Central memory CD4-positive, alpha-beta T cell (primary cell): ENCODE results near the gene PRPF19.
"Not testable (repeated sequence)": the region's sequence is repeated elsewhere in the genome, so short reads cannot be mapped to it uniquely, and the experiment has no call there.

Experiments used
- DNase-seq: peaks from one replicate; pipeline ENCODE4 v3.0.0; 2022

Gene PRPF19

GRCh38 chr11:60922906-60923305 is 16.5 kb upstream of the PRPF19 start:
- no peak for DNase-seq

GRCh38 chr11:60921777-60922335 is 15.5 kb upstream of the PRPF19 start:
- DNase-seq: no peak

- DNase-seq: no peak
Observed at GRCh38 chr11:60921259-60921658, 14.9 kb upstream of the PRPF19 start.

GRCh38 chr11:60919956-60920355 is 13.6 kb upstream of the PRPF19 start:
- no peak for DNase-seq

GRCh38 chr11:60919320-60919719 is 12.9 kb upstream of the PRPF19 start:
- DNase-seq: no peak

- DNase-seq: no peak
Observed at GRCh38 chr11:60918939-60919265, 12.5 kb upstream of the PRPF19 start.

- DNase-seq: no peak
Observed at GRCh38 chr11:60918251-60918938, 12.0 kb upstream of the PRPF19 start.

GRCh38 chr11:60917267-60917666 is 10.9 kb upstream of the PRPF19 start:
- DNase-seq: no peak

- no peak for DNase-seq
Observed at GRCh38 chr11:60916669-60917206, 10.4 kb upstream of the PRPF19 start.

- peak; percentile 63 for DNase-seq
Observed at GRCh38 chr11:60915248-60915914, 9.0 kb upstream of the PRPF19 start.

- no peak for DNase-seq
Observed at GRCh38 chr11:60914633-60915247, 8.4 kb upstream of the PRPF19 start.

GRCh38 chr11:60913793-60914632 is 7.6 kb upstream of the PRPF19 start, which contains the start of gene TMEM109:
Gene TMEM109 (plus strand): TSS chr11:60914158. CDS start chr11:60919694, 5,536 bp downstream.
- peak; percentile 90 for DNase-seq

GRCh38 chr11:60912851-60913528 is 6.6 kb upstream of the PRPF19 start:
- no peak for DNase-seq

GRCh38 chr11:60912223-60912850 is 6.0 kb upstream of the PRPF19 start:
- peak; percentile 65 for DNase-seq

- no peak for DNase-seq
Observed at GRCh38 chr11:60910711-60911380, 4.5 kb upstream of the PRPF19 start.

- DNase-seq: no peak
Observed at GRCh38 chr11:60910281-60910687, 3.9 kb upstream of the PRPF19 start.

- not testable (repeated sequence) for DNase-seq
Observed at GRCh38 chr11:60909680-60910280, 3.4 kb upstream of the PRPF19 start.

GRCh38 chr11:60908803-60909202 is 2.4 kb upstream of the PRPF19 start:
- no peak for DNase-seq

GRCh38 chr11:60905551-60906113 is 753 bp downstream of the PRPF19 start:
- DNase-seq: peak; percentile 23

- no peak for DNase-seq
Observed at GRCh38 chr11:60905047-60905446, 1.3 kb downstream of the PRPF19 start.
